Activated T-cell treated with anti-CD3 and anti-CD28 coated beads for 1 hour (primary cell): Measurements from ENCODE around the gene EIF3M.
"Not testable (repeated sequence)": the region's sequence is repeated elsewhere in the genome, so short reads cannot be mapped to it uniquely, and the experiment has no call there.

Experiments used
- DNase-seq: peaks from one replicate; pipeline ENCODE4 v3.0.0-alpha.2; 2020; ENCODE audit warnings: low read depth

EIF3M gene

DNA sequence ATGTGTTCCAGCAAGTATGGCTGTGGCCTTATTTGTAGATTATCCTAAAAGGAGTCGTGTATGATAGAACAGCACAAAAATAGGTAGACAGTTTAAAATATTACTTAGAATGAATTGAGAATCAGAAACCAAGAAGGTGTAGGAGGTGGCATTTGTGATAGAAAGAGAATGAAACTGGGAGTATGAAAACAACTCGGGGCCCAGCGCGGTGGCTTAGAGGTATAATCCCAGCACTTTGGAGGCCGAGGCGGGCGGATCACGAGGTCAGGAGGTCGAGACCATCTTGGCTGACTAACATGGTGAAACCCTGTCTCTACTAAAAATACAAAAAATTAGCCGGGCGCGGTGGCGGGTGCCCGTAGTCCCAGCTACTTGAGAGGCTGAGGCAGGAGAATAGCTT is 12.5 kb downstream of the EIF3M start:
- not testable (repeated sequence) for DNase-seq

GRCh38 chr11:32597921-32598320 is 14.3 kb downstream of the EIF3M start:
- DNase-seq = no peak

DNA sequence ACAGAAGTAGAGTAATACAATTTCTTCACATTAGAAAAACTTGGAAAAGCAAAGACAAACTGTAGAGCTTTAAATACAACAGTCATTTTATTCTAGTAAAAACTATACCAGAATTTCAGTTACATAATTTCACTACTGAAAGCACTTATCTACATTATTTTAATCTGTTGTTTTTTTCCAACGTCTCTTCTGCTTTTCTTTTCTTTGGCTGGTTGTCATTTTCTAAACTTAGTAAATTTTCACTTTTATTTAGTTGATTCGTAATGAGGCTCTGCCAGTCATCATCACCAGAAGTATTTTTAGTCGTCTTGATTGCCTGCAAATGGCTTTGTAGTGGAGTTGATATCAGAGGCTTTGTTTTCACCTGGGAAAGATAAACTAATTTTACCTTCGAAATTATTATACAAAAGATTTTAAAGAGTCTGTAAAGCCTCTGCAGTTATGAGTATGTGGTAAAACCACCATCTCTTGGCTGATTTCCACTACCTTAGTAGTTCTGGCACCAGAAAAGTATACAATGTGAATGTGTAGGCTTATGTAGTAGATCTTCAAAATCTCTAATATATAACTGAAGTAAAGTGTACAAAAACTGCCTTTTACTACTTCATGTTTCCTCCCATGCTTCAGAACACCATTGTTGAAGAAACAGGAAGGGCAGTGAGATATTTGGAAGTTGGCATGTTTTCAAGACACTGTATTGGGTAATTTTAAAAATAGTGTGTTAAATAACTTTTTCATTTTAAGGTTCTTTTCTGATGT is 19.2 kb downstream of the EIF3M start:
- no peak for DNase-seq

DNA sequence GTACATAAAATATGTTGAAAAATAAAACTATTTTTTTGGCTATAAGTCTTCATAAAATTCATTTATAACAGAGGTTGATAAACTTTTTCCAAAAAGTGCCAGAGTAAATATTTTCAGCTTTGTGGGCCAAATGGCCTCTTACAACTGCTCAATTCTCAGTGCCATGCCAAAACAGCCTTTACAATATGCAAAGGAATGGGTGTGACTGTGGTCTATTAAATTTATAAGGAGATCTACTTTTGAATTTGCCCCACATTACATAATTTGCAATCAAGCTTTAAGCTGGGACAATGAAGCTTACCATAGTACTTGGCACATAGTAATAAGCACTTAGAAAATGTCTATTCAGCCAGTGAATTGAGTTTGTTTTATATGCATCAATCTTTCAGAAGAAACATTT is 22.6 kb downstream of the EIF3M start:
- DNase-seq = no peak

DNA sequence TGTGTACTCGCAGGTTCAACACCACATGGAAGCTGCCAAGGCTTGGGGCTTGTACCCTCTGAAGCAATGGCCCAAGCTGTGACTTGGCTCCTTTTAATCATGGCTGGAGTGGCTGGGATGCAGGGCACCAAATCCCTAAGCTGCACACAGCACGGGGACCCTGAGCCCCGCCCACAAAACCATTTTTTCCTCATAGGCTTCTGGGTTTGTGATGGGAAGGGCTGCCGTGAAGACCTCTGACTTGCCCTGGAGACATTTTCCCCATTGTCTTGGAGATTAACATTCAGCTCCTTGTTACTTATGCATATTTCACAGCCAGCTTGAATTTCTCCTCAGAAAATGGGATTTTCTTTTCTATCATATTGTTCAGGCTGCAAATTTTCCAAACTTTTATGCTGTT is 25.2 kb downstream of the EIF3M start:
- DNase-seq = not testable (repeated sequence)

GRCh38 chr11:32610797-32611352 is 27.2 kb downstream of the EIF3M start:
- no peak for DNase-seq

- no peak for DNase-seq
These were observed 30.0 kb downstream of the EIF3M start for GRCh38 chr11:32613500-32614151.

- no peak for DNase-seq
These were observed 31.8 kb downstream of the EIF3M start for GRCh38 chr11:32615422-32615821.

GRCh38 chr11:32616903-32617302 is 33.3 kb downstream of the EIF3M start:
- DNase-seq = no peak

- no peak for DNase-seq
These were observed 47.2 kb downstream of the EIF3M start for GRCh38 chr11:32630844-32631243.

DNA sequence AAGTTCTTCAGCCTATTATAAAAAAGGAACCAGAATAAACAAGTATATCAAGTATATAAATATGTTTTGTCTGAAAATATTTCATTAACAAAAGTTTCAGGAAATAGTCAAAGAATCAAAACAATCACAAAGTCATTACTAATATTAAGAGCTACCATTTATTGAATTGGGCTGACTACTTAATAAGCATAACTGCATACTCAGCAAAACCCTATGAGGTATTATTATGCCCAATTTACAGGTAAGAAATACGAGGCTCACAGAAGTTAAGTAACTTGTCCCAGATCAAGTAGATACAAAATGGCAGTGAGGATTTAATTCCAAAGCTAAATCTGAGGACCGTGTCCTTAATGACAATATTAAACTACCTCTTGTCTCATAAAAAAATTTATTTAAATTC is 52.2 kb downstream of the EIF3M start:
- DNase-seq = no peak

- DNase-seq = no peak
These were observed 57.7 kb downstream of the EIF3M start for GRCh38 chr11:32641361-32641760.

- DNase-seq = no peak
These were observed 59.9 kb downstream of the EIF3M start for GRCh38 chr11:32643526-32643925.
